GM19328 (cell line): ENCODE data around the gene SCYL3.

Source experiments
- ATAC-seq: cut with Tn5 transposase; IDR thresholded peaks from one replicate; pipeline ENCODE4 v1.9.1; 2021; ENCODE audit warnings: mild to moderate bottlenecking, moderate library complexity; ENCODE audit not compliant: unreplicated experiment

The SCYL3 gene

GRCh38 chr1:169901115-169901514, 7.4 kb upstream of the SCYL3 start:
- no peak for ATAC-seq

- ATAC-seq: no peak
Observed at GRCh38 chr1:169900571-169900970, 6.9 kb upstream of the SCYL3 start.

- ATAC-seq: no peak
Observed at GRCh38 chr1:169899519-169900217, 6.0 kb upstream of the SCYL3 start.

GRCh38 chr1:169896013-169896412, 2.3 kb upstream of the SCYL3 start:
- no peak for ATAC-seq

GRCh38 chr1:169894424-169895145, 889 bp upstream of the SCYL3 start:
- no peak for ATAC-seq

- no peak for ATAC-seq
Observed at GRCh38 chr1:169892927-169893644, 610 bp downstream of the SCYL3 start.

- ATAC-seq: no peak
Observed at GRCh38 chr1:169892176-169892926, 1.3 kb downstream of the SCYL3 start.

- ATAC-seq: no peak
Observed at GRCh38 chr1:169891539-169891885, 2.2 kb downstream of the SCYL3 start.

- no peak for ATAC-seq
Observed at GRCh38 chr1:169890761-169891538, 2.7 kb downstream of the SCYL3 start.

- ATAC-seq: no peak
Observed at GRCh38 chr1:169889871-169890270, 3.8 kb downstream of the SCYL3 start.

- no peak for ATAC-seq
Observed at GRCh38 chr1:169886931-169887330, 6.8 kb downstream of the SCYL3 start.

- ATAC-seq: no peak
Observed at GRCh38 chr1:169886422-169886821, 7.3 kb downstream of the SCYL3 start.

GRCh38 chr1:169885207-169885606, 8.5 kb downstream of the SCYL3 start:
- ATAC-seq: no peak

GRCh38 chr1:169884634-169885033, 9.1 kb downstream of the SCYL3 start:
- no peak for ATAC-seq

GRCh38 chr1:169882039-169882511, 11.6 kb downstream of the SCYL3 start:
- ATAC-seq: no peak

GRCh38 chr1:169879034-169879840, 14.5 kb downstream of the SCYL3 start:
- no peak for ATAC-seq

- no peak for ATAC-seq
Observed at GRCh38 chr1:169878498-169878897, 15.2 kb downstream of the SCYL3 start.

- no peak for ATAC-seq
Observed at GRCh38 chr1:169877800-169878491, 15.8 kb downstream of the SCYL3 start.

GRCh38 chr1:169874229-169874628, 19.5 kb downstream of the SCYL3 start:
- ATAC-seq: no peak
